B cell (primary cell): ENCODE results near the gene PYGL.

Experiments
- CTCF ChIP-seq: fragments of 200-600 bp; IDR thresholded peaks from one replicate; pipeline ENCODE4 v1.8.0; 2022; ENCODE audit warnings: antibody characterized with exemption, mild to moderate bottlenecking
- EZH2 ChIP-seq: IDR thresholded peaks from 2 replicates; pipeline ENCODE4 v1.6.1; 2012; ENCODE audit warnings: borderline replicate concordance, low read depth, mild to moderate bottlenecking, moderate library complexity, low read length; ENCODE audit not compliant: insufficient read depth, poor library complexity, severe bottlenecking

DNA sequence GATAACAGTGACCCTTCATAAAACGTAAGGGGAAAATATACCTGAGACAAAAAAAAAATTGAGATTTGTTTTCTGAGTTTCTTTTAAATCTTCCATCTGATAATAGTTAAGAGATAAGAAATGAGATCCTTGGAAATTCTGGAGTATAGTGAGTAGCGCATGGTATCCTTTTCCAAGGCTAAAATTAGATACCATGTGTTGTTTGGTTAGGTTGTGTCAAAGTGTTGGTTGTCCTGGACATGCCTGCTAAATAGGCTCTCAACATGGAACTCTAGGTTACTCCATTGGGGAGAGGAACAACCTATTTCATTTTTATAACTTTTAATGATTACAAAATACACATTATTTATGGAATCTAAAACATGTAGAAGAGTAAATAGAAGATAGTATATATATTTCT is 14.8 kb downstream of the PYGL start:
- no peak for TF ChIP-seq CTCF
- TF ChIP-seq EZH2, result no peak
